H54 (cell line): ENCODE measurements around the gene CDC25B.

ENCODE experiments used
- DNase-seq: peaks from one replicate; pipeline ENCODE4 v3.0.0; 2011; ENCODE audit warnings: low spot score, mixed read lengths; ENCODE audit not compliant: insufficient read length
- FAIRE-seq: peaks from 3 replicates; lab custom pipeline; 2011; peaks lifted over from hg19 to GRCh38; lab: Jason Lieb, UNC
- POLR2A ChIP-seq: IDR thresholded peaks from 2 replicates; pipeline ENCODE4 v1.6.1; 2011; ENCODE audit warnings: low read depth, mild to moderate bottlenecking, low read length

Gene CDC25B

DNA sequence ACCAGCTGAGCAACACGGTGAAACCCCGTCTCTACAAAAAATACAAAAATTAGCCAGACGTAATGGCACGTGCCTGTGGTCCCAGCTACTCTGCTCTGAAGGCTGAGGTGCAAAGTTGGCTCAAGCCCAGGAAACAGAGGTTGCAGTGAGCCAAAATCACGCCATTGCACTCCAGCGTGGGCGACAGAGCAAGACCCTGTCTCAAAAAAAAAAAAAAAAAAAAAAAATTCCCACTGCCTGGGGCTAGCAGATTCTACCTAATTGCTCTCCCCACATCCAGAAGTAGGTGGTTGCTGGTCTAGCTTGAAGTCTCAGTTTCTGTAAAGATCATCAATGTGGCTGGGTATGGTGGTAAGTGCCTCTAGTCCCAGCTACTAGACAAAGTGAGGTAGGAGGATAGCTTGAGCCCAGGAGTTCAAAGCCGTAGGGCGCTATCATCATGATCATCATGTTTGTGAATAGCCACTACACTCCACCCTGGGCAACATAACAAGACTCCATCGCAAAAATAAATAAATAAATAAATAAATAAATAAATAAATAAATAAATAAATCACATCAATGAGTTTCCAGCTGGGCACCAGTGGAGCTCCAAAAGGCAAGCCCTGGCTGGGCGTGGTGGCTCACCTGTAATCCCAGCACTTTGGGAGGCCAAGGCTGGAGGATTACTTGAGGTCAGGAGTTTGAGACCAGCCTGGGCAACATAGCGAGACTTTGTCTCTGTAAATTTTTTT lies 17.9 kb downstream of the CDC25B start:
- DNase-seq = no peak
- no peak for TF ChIP-seq POLR2A
- no peak for FAIRE-seq

DNA sequence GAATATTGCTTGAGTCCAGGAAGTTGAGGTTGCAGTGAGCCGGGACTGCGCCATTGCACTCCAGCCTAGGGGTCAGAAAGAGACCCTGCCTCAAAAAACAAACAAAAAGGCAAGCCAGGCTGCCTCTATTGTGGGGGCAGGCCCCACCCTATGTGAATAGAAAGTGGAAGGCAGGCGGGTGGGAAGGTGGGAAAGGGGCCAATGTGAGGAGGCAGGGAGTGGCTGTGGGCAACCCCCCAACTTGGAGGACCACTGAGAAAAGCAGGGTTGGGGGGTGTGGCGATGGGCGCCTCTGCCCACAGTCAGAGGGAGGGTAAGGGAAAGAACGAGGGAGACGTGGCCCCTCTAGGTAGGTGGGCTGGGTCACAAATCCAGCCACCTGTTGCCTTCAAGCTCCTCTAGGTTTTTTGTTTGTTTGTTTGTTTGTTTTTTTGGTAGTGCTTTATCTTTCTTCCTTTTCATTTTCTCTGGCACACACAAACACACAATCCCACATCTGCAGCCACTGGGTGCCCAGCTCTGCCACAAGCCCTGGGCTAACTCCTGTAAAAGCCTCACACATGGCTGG lies 18.9 kb downstream of the CDC25B start:
- FAIRE-seq (no peak), DNase-seq (no peak)
- TF ChIP-seq POLR2A = no peak

DNA sequence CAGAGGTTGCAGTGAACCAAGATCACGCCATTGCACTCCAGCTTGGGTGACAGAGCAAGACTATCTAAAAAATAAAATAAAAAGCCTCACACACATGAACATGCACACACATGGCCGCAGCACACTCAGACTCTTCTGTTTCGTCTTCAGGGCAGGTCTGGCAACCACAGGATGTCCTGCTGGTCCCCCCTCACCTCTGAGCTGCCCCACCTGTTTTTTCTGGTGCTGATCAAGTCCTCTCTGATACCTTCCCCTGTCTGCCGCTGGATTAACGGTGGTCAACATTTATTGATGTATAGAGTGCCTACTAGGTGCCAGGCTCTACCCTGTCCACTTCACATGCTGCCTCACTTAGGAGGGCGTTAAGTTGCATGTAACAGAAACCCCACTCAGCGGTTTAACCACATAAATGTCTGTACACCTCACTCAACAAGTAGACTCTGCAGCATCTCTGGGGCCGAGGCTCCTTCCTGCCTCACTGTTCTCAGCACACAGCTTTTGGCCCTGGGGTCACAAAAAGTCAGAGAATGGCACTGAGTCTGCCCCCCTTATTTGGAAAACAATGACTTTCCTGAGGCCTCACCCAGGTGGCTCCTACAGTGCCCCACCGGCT lies 19.7 kb downstream of the CDC25B start:
- TF ChIP-seq POLR2A = no peak
- no peak for FAIRE-seq
- DNase-seq = no peak

DNA sequence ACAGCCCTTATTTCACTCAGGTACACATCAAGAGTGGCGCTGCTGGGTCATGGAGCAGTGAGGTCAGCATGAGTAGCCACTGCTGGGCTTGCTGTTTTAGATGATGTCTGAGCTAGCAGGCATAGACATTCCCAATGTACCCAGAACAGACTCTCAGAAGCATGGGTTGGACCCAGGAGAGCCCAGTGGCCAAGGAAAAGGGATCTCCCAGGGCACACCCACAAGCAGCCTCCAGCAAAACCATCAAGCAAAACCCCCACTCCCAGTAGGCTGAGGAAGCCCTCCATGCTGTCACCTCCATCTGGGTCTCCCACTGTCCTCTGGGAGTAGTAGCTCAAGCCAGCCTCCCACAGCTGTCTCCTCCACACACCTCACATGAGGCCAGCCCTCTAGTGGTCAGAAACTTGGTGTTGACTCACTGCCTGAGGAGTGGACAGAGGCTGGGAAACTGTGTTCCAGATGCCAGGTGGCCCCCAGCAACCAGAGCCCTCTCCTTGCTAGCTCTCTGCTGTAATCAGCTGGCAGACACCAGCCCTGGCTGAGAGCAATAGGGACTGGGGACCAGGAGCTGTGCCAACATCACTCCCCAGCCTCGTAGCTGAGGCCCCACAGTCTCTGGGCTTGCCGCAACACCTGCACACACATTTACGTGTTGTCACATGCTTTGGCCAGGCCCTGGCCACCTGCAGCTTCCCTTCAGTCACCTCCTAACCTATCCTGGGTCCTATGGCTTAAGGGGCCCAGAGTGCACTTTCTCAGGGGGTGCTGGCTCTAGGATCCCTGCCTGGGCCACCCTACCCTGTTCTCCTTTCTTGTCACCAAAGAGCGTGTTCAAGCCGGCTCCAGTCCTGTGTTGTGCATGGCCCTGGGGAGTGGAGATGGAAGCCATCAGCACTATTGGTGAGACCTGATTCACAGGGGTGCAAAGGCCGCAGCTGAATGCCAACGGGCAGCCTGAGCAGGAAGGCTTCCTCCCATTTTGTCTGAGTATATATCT lies 22.3 kb downstream of the CDC25B start:
- TF ChIP-seq POLR2A = no peak
- FAIRE-seq = no peak
- peak; percentile 56 for DNase-seq

- no peak for TF ChIP-seq POLR2A
- no peak for FAIRE-seq
- no peak for DNase-seq
Measured at GRCh38 chr20:3819411-3820047, 23.4 kb downstream of the CDC25B start.

- FAIRE-seq = peak; percentile 38
- peak; percentile 87 for TF ChIP-seq POLR2A
- peak; percentile 78 for DNase-seq
Measured at GRCh38 chr20:3820048-3820900, 24.2 kb downstream of the CDC25B start, which contains the start of gene AP5S1. Gene AP5S1 (plus strand): TSS chr20:3820547. CDS start chr20:3822118, 1,571 bp downstream.

- DNase-seq = no peak
- no peak for FAIRE-seq
- no peak for TF ChIP-seq POLR2A
Measured at GRCh38 chr20:3820901-3821727, 25.0 kb downstream of the CDC25B start.

GRCh38 chr20:3821996-3822395 lies 25.9 kb downstream of the CDC25B start:
- no peak for DNase-seq
- no peak for TF ChIP-seq POLR2A
- FAIRE-seq = no peak

DNA sequence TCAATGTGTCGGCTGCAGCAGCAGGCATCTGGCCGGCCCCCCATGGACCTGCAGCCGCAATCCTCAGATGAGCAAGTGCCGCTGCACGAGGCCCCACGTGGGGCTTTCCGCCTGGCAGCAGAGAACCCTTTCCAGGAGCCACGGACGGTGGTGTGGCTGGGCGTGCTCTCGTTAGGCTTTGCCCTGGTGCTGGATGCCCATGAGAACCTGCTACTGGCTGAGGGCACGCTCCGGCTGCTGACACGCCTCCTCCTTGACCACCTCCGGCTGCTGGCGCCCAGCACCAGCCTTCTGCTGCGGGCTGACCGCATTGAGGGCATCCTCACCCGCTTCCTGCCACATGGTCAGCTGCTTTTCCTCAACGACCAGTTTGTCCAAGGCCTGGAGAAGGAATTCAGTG lies 27.8 kb downstream of the CDC25B start:
- TF ChIP-seq POLR2A = no peak
- no peak for DNase-seq
- no peak for FAIRE-seq

GRCh38 chr20:3825526-3825925 lies 29.4 kb downstream of the CDC25B start:
- DNase-seq (no peak), FAIRE-seq (no peak)
- no peak for TF ChIP-seq POLR2A

- no peak for FAIRE-seq
- no peak for TF ChIP-seq POLR2A
- DNase-seq = no peak
Measured at GRCh38 chr20:3826420-3826819, 30.3 kb downstream of the CDC25B start.
